Neuronal stem cell (in vitro differentiated cells): Measurements from ENCODE around the gene MMP14.
"Not testable (repeated sequence)": the region's sequence is repeated elsewhere in the genome, so short reads cannot be mapped to it uniquely, and the experiment has no call there.

ENCODE experiments used
- DNase-seq: peaks from one replicate; pipeline ENCODE4 v3.0.0-alpha.2; 2013; ENCODE audit warnings: low spot score
- H2AFZ ChIP-seq: one replicate; pipeline ENCODE4 v1.6.1; 2013; ENCODE audit warnings: mild to moderate bottlenecking, low read length, inconsistent platforms
- H2AK5ac ChIP-seq: 2 replicates; pipeline ENCODE4 v1.6.1; 2013; ENCODE audit warnings: low read depth, mild to moderate bottlenecking, inconsistent platforms, low read length, moderate library complexity, mixed read lengths
- H2BK120ac ChIP-seq: 2 replicates; pipeline ENCODE4 v1.6.1; 2013; ENCODE audit warnings: low read depth, mild to moderate bottlenecking, inconsistent platforms, low read length, moderate library complexity, mixed read lengths
- H2BK12ac ChIP-seq: one replicate; pipeline ENCODE4 v1.6.1; 2013; ENCODE audit warnings: low read length, inconsistent platforms
- H2BK15ac ChIP-seq: 2 replicates; pipeline ENCODE4 v1.6.1; 2013; ENCODE audit warnings: mild to moderate bottlenecking, low read length, inconsistent platforms, mixed read lengths
- H2BK5ac ChIP-seq: one replicate; pipeline ENCODE4 v1.6.1; 2013; ENCODE audit warnings: inconsistent platforms, mild to moderate bottlenecking, low read length, moderate library complexity
- H3K14ac ChIP-seq: one replicate; pipeline ENCODE4 v1.6.1; 2013; ENCODE audit warnings: low read length, inconsistent platforms
- H3K18ac ChIP-seq: 2 replicates; pipeline ENCODE4 v1.6.1; 2013; ENCODE audit warnings: low read length, inconsistent platforms
- H3K23ac ChIP-seq: 2 replicates; pipeline ENCODE4 v1.6.1; 2013; ENCODE audit warnings: low read depth, mild to moderate bottlenecking, mixed read lengths, low read length, inconsistent platforms; ENCODE audit not compliant: poor library complexity
- H3K27ac ChIP-seq: replicated peaks from 3 replicates; pipeline ENCODE4 v1.5.1; 2013; ENCODE audit warnings: low read length, inconsistent platforms
- H3K27me3 ChIP-seq, 3 experiments: 2 replicates each; pipeline ENCODE4 v1.6.1; 2013; ENCODE audit warnings: low read length in 3 of 3, mild to moderate bottlenecking in 2 of 3, inconsistent platforms in 1 of 3, low read depth in 1 of 3, mixed read lengths in 1 of 3, moderate library complexity in 1 of 3; ENCODE audit not compliant: control insufficient read depth in 3 of 3, insufficient read depth in 3 of 3
- H3K36me3 ChIP-seq, 2 donors: replicated peaks in 1 of 2; 2 replicates each; pipeline ENCODE4 v1.6.1; 2013; ENCODE audit warnings: low read length in 2 of 2; ENCODE audit not compliant: control insufficient read depth in 2 of 2, insufficient read depth in 2 of 2
- H3K4ac ChIP-seq: 2 replicates; pipeline ENCODE4 v1.6.1; 2013; ENCODE audit warnings: inconsistent platforms, mild to moderate bottlenecking, low read length, moderate library complexity
- H3K4me1 ChIP-seq, 2 donors: 1 replicate in 1 of 2; 2 replicates in 1 of 2; pipeline ENCODE4 v1.6.1; 2013; ENCODE audit warnings: low read length in 2 of 2, low read depth in 1 of 2; ENCODE audit not compliant: control insufficient read depth in 2 of 2, insufficient read depth in 1 of 2
- H3K4me2 ChIP-seq: one replicate; pipeline ENCODE4 v1.6.1; 2013; ENCODE audit warnings: mild to moderate bottlenecking, low read length, inconsistent platforms; ENCODE audit not compliant: insufficient read depth, poor library complexity, severe bottlenecking
- H3K4me3 ChIP-seq, 2 donors: 2 replicates each; pipeline ENCODE4 v1.5.1; 2013; ENCODE audit warnings: low read length in 2 of 2, mild to moderate bottlenecking in 2 of 2, inconsistent platforms in 1 of 2, moderate library complexity in 1 of 2
- H3K79me1 ChIP-seq: one replicate; pipeline ENCODE4 v1.6.1; 2013; ENCODE audit warnings: low read depth, mild to moderate bottlenecking, inconsistent platforms, low read length, moderate library complexity
- H3K9ac ChIP-seq: one replicate; pipeline ENCODE4 v1.6.1; 2013; ENCODE audit warnings: mild to moderate bottlenecking, low read depth, low read length, inconsistent platforms; ENCODE audit not compliant: poor library complexity
- H3K9me3 ChIP-seq, 2 donors: replicated peaks in 1 of 2; 2 replicates each; pipeline versions ENCODE3 to v1.6.1; 2013; ENCODE audit warnings: low read length in 2 of 2, mild to moderate bottlenecking in 2 of 2, inconsistent platforms in 1 of 2, low read depth in 1 of 2, mixed read lengths in 1 of 2, moderate library complexity in 1 of 2; ENCODE audit not compliant: control insufficient read depth in 2 of 2, insufficient read depth in 1 of 2
- H4K8ac ChIP-seq: one replicate; pipeline ENCODE4 v1.6.1; 2013; ENCODE audit warnings: low read depth, mild to moderate bottlenecking, inconsistent platforms, low read length, moderate library complexity
- H4K91ac ChIP-seq: one replicate; pipeline ENCODE4 v1.6.1; 2013; ENCODE audit warnings: low read length, low read depth, mild to moderate bottlenecking, inconsistent platforms; ENCODE audit not compliant: poor library complexity
- WGBS, 2 donors: extraction: QIAGEN DNeasy Blood & Tissue Kit; methylation state at CpG; one replicate each; pipeline ENCODE4 v1.1.7; 2013; ENCODE audit warnings: missing lambda C conversion rate in 2 of 2, mixed read lengths in 1 of 2; ENCODE audit not compliant: insufficient read length in 2 of 2, insufficient replicate concordance in 1 of 2; ENCODE audit errors: extremely low coverage in 2 of 2; 5-methylcytosine and 5-hydroxymethylcytosine counted together

Gene MMP14

DNA sequence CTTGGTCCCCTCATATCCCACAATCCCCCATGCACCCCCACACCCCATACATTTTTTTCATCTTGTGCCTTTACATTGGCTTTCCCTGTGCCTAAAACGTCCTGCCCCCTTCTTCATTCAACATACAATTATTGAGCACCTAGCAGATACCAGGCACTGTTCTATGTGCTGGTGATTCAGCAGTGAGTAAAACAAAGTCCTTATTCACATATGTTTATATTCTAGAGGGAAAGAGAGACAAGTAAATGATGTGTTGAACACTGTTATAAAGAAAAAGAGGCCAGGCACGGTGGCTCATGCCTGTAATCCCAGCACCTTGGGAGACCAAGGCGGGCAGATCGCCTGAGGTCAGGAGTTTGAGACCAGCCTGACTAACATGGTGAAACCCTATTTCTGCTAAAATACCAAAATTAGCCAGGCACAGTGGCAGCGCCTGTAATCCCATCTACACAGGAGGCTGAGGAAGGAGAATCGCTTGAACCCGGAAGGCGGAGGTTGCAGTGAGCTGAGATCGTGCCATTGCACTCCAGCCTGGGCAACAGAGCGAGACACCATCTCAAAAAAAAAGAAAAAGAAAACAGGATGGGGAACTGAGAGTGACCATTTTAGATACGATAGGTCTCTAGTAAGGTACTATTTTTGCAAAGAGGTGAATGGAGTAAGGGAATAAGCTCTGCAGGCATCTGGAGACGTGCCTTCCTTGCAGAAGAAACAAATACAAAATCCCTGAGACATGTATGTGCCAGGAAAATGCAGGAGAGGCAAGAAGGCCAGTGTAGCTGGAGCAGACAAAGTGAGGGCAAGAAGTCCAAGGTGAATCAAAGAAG lies 33.3 kb upstream of the MMP14 start:
- Histone ChIP-seq H2BK5ac (no peak overlapping the region), H4K91ac (no peak overlapping the region), H4K8ac (no peak overlapping the region), H3K79me1 (no peaks in the 10 kb centered on the region), H2BK15ac (no peak overlapping the region), H3K4me3 (no peak overlapping the region), H3K14ac (no peak overlapping the region), H3K36me3 (no peaks in the 10 kb centered on the region), H3K18ac (no peak overlapping the region), H3K9ac (no peak overlapping the region), H2AK5ac (no peak overlapping the region), H3K27me3 (peaks cover 0 to 4% (median 0%) of the 10 kb centered on the region in 3 experiments), H2AFZ (no peak overlapping the region), H3K4me2 (no peak overlapping the region), H3K23ac (no peak overlapping the region), H2BK120ac (no peak overlapping the region), H3K4ac (no peak overlapping the region), H3K27ac (no peak overlapping the region), H2BK12ac (no peak overlapping the region), H3K4me1 (no peaks in the 10 kb centered on the region), H3K9me3 (no peaks in the 10 kb centered on the region)
- DNase-seq, result no peak
- WGBS, 2 donors, result no CpG with 5 or more reads among the region's 12 CpGs

DNA sequence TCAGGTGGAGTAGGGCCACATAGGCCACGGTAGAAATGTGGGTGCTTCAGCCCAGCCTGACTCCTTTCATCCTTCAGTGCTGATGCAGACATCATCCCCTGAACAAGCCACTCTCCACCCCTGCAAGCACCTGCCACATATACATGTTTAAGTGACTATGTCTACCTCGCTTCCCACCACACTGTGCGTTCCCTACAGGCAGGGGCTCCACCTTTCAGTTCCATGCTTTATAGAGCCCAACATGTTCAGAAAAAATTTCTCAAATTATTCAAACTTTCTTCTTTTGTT lies 32.8 kb upstream of the MMP14 start:
- H3K4me1 ChIP-seq, result no peaks in the 10 kb centered on the region
- H2AK5ac ChIP-seq, result no peak overlapping the region
- H4K8ac ChIP-seq, result no peak overlapping the region
- H3K14ac ChIP-seq, result no peak overlapping the region
- no peak overlapping the region for H2BK12ac ChIP-seq
- DNase-seq, result no peak
- H3K9me3 ChIP-seq, result no peaks in the 10 kb centered on the region
- no peak overlapping the region for H3K27ac ChIP-seq
- H2AFZ ChIP-seq, result no peak overlapping the region
- no peaks in the 10 kb centered on the region for H3K79me1 ChIP-seq
- H3K9ac ChIP-seq, result no peak overlapping the region
- H3K23ac ChIP-seq, result no peak overlapping the region
- no peak overlapping the region for H3K4me3 ChIP-seq
- H2BK120ac ChIP-seq, result no peak overlapping the region
- no peak overlapping the region for H2BK5ac ChIP-seq
- H3K4me2 ChIP-seq, result no peak overlapping the region
- no peak overlapping the region for H2BK15ac ChIP-seq
- H4K91ac ChIP-seq, result no peak overlapping the region
- no peak overlapping the region for H3K4ac ChIP-seq
- no peaks in the 10 kb centered on the region for H3K36me3 ChIP-seq
- H3K18ac ChIP-seq, result no peak overlapping the region
- WGBS, 2 donors, result no CpG with 5 or more reads among the region's 3 CpGs
- peaks cover 0 to 4% (median 0%) of the 10 kb centered on the region in 3 experiments for H3K27me3 ChIP-seq

DNA sequence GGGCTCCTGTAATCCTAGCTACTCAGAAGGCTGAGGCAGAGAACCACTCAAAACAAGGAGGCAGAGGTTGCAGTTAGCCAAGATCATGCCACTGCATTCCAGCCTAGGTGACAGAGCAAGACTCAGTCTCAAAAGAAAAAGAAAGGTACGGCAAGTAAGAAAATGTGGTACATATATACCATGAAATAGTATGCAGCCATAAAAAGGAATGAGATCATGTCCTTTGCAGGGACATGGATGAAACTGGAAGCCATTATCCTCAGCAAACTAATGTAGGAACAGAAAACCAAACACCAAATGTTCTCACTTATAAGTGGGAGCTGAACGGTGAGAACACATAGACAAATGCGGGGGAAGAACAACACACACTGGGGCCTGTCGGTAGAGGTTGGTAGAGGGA lies 31.1 kb upstream of the MMP14 start:
- H4K91ac ChIP-seq, H3K27ac ChIP-seq, DNase-seq, H3K14ac ChIP-seq, H3K4me2 ChIP-seq, H2BK15ac ChIP-seq, H3K36me3 ChIP-seq, H2BK120ac ChIP-seq, H3K18ac ChIP-seq, H3K27me3 ChIP-seq, H2BK5ac ChIP-seq, H3K4ac ChIP-seq, H2AK5ac ChIP-seq, H3K23ac ChIP-seq, H2BK12ac ChIP-seq, H3K9ac ChIP-seq, H3K4me1 ChIP-seq, H2AFZ ChIP-seq, H3K79me1 ChIP-seq, H3K4me3 ChIP-seq, H3K9me3 ChIP-seq, H4K8ac ChIP-seq: not testable (repeated sequence)
- WGBS, 2 donors, result no CpG with 5 or more reads among the region's 4 CpGs

DNA sequence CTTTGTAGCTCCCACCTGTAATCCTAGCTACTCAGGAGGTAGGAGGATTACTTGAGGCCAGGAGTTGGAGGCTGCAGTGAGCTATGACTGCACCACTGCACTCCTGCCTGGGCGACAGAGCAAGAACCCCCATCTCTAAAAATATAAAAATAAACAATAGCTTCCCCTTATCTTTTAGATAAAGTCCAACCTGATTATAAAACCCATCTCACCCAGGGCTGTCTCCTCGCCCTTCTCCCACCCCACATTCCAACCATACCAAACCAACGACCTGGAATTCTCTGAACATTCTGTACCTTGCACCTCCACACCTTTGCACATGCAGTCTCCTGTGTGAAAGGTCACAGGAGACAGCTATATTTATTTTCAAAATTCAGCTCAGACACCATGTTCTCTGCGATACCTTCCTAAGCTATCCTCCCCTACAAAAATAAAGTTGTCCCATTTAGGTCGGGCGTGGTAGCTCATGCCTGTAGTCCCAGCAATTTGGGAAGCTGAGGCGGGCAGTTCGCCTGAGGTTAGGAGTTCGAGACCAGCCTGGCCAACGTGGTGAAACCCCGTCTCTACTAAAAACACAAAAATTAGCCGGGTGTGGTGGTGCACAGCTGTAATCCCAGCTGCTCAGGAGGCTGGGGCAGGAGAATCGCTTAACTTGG lies 28.8 kb upstream of the MMP14 start:
- Histone ChIP-seq H3K4me2 (no peak overlapping the region), H3K4me1 (no peaks in the 10 kb centered on the region)
- no peak for DNase-seq

More for the DNA sequence above, 28.8 kb upstream of the MMP14 start:
- Histone ChIP-seq H3K9me3 (no peaks in the 10 kb centered on the region), H3K4ac (no peak overlapping the region), H2AK5ac (no peak overlapping the region), H3K14ac (no peak overlapping the region), H2BK12ac (no peak overlapping the region), H2BK15ac (no peak overlapping the region), H3K27ac (no peak overlapping the region), H3K27me3 (peaks cover 0 to 4% (median 0%) of the 10 kb centered on the region in 3 experiments), H2BK5ac (no peak overlapping the region), H4K8ac (no peak overlapping the region), H2BK120ac (no peak overlapping the region), H3K36me3 (no peaks in the 10 kb centered on the region), H3K9ac (no peak overlapping the region), H3K23ac (no peak overlapping the region), H3K4me3 (no peak overlapping the region), H4K91ac (no peak overlapping the region), H3K79me1 (no peaks in the 10 kb centered on the region), H2AFZ (no peak overlapping the region), H3K18ac (no peak overlapping the region)
- WGBS, 2 donors, result 100% methylated on average over 1 of the region's 13 CpGs; no CpG with 5 or more reads in 1 of the 2 donors
